ENCODE results near the gene TRIM67.
"Not testable (repeated sequence)": the region's sequence is repeated elsewhere in the genome, so short reads cannot be mapped to it uniquely, and the experiment has no call there.

Gene TRIM67

DNA sequence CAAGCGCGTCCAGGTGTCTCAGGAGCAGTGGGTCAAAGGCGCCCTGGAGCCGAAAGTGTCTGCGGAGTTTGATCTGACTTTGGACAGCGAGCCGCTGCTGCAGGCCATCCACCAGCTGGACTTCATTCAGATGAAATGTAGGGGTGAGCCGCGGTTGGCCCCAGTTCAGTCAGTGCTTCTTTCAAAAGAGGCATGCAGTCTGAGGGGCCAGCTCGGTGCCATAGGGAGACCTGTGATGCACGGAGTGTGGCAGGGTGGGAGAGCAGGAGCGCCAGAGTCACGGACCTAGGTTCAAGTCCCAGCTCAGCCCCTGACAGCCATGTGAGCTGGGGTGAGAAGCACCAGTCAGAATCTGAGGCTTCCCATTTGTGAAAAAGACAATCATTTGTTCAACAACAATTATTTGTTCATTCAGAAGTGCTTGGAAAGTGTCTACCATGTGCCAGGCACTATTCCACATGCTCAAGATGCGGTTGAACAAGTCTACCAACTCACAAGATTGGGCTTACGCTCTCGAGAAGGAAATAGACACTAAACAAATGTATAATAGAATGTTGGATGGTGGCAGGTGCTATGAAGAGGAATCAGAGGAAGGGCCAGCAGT is 39.6 kb downstream of the TRIM67 start:
- DNase-seq (ENCODE audit: insufficient read length, low spot score) (no peak), FAIRE-seq (no peak)

DNA sequence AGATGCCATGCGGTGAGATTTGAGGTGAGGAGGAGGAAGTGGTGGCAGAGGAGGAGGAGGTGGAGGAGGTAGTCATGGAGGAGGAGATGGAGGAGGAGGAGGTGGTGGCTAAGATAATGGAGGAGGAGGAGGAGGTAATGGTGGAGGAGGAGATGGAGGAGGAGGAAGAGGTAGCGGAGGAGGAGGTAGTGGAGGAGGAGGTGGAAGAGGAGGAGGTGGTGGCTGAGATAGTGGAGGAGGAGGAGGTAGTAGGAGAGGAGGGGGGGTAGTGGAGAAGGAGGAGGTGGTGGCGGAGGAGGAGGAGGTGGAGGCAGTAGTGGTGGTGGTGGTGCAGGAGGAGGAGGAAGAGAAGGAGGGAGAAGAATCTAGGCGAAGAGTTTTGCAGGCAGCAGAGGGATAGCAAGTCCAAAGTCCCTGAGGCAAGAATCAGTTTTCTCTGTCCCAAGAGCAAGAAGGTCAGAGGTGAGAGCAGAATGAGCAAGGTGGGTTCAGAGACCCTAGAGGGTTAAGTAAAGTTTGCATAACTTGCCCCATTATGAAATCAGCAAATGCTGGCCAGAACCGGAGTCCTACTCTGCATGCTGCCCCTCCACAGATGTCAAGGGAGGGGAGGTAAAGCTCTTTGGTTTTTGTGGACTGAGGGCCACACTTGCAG is 40.2 kb downstream of the TRIM67 start:
- FAIRE-seq = no peak

DNA sequence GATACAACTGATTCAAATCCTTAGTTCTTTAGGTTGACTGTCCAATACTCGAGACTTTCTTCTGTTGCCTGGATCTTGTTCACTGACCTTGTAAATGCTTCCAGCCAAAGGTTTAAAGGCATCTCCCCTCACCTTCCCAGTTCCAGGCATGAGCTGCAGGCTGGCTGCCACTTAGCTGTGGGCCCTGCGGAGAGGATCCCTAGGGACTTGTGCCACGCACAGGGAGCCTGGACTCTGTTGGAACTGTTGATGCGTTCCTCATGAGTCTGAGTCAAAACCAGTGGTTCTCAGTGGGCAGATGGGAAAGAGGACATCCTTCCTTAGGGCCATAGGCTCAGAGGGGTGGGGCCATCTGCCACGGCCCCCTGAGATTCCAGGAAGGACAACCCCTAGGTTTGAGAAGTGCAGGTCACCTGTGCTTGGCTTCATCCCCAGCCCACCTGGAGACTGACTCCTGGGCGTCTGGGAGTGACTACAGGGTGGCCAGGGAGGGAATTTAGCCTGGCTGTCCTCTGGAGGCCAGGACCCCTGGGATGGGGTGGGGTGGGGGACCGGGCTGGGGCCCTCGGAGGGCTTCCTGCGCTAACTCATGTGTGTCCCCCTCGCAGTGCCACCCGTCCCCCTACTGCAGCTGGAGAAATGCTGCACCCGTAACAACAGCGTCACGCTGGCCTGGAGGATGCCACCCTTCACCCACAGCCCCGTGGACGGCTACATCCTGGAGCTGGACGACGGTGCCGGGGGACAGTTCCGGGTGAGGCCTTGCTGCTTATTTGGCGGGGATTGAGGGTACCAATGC is 41.6 kb downstream of the TRIM67 start:
- no peak for DNase-seq (ENCODE audit: insufficient read length, low spot score)
- no peak for FAIRE-seq

More for the DNA sequence above, 40.2 kb downstream of the TRIM67 start:
- DNase-seq (ENCODE audit: insufficient read length, low spot score) = no peak

DNA sequence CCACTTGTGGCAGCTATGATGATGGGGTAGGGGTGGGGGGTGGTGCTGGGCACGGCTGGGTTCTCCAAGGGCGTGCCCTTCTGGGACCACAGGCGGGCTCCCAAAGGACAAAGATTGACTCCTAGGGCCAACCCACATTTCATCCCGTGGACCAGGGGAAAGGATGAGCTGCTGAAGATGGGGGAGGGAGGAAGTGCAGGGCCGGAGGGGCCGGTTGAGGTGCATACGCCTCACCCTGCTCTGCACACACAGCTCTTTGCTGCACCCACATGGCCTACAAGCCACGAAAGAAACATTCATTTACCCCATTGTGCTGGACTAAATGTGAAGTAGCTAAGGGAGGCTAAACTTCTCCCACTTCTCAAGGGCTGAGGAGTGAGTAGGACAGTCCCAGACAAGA is 45.0 kb downstream of the TRIM67 start:
- DNase-seq (ENCODE audit: insufficient read length, low spot score) = no peak
- no peak for FAIRE-seq

- FAIRE-seq = no peak
- no peak for DNase-seq (ENCODE audit: insufficient read length, low spot score)
Measured at GRCh38 chr1:231207437-231207836, 45.6 kb downstream of the TRIM67 start.

GRCh38 chr1:231208980-231209379 is 47.1 kb downstream of the TRIM67 start:
- FAIRE-seq = no peak

GRCh38 chr1:231209531-231209930 is 47.7 kb downstream of the TRIM67 start:
- FAIRE-seq (no peak), DNase-seq (ENCODE audit: insufficient read length, low spot score) (no peak)

More at GRCh38 chr1:231208980-231209379, 47.1 kb downstream of the TRIM67 start:
- no peak for DNase-seq (ENCODE audit: insufficient read length, low spot score)

- FAIRE-seq = no peak
- no peak for DNase-seq (ENCODE audit: insufficient read length, low spot score)
Measured at GRCh38 chr1:231210126-231210525, 48.3 kb downstream of the TRIM67 start.

DNA sequence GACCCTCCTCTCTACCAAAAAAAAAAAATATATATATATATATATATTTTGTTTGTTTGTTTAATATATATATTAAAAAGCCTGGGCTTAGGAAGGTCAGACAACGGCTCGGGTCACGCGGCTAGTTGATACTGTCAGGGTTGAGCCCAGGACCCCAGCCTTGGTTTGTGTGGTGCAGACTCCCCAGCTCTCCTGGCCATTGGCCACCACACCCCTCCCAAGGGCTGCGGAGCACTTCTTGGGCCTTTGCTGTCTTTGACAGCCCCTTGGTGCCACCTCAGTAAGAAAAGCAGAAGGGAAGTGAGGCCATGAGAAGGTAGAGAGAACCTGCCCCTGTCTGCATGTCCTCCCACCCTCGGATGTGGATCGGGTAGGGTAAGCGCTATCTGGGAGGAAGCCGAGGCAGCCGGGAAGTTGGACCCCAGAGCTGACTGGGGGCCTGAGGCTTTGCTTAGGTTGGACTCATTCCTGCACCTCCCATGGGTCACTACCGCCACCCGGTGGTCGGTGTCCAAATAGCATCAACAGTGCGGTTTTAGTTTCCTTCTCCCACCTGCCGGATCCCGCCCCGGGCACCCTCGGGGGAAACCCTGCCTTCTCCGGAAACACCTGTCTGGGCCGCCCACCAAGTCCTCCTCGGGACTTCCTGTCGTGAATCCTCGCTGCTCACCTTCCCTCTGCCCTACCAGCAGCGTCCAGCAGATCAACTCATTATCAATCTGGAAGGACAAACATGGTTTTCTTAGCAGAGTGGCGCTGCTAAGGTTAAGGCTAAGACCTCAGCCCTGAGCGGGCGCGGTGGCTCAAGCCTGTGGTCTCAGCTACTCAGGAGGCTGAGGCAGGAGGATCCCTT is 49.4 kb downstream of the TRIM67 start:
- peak; percentile 97 for FAIRE-seq

GRCh38 chr1:231212301-231212700 is 50.4 kb downstream of the TRIM67 start:
- not testable (repeated sequence) for FAIRE-seq; DNase-seq (ENCODE audit: insufficient read length, low spot score)

More for the DNA sequence above, 49.4 kb downstream of the TRIM67 start:
- DNase-seq (ENCODE audit: insufficient read length, low spot score) = peak; percentile 89

- DNase-seq (ENCODE audit: insufficient read length, low spot score) (no peak), FAIRE-seq (no peak)
Measured at GRCh38 chr1:231213831-231214573, 52.1 kb downstream of the TRIM67 start.

GRCh38 chr1:231214918-231215680 is 53.2 kb downstream of the TRIM67 start:
- no peak for FAIRE-seq
- no peak for DNase-seq (ENCODE audit: insufficient read length, low spot score)

DNA sequence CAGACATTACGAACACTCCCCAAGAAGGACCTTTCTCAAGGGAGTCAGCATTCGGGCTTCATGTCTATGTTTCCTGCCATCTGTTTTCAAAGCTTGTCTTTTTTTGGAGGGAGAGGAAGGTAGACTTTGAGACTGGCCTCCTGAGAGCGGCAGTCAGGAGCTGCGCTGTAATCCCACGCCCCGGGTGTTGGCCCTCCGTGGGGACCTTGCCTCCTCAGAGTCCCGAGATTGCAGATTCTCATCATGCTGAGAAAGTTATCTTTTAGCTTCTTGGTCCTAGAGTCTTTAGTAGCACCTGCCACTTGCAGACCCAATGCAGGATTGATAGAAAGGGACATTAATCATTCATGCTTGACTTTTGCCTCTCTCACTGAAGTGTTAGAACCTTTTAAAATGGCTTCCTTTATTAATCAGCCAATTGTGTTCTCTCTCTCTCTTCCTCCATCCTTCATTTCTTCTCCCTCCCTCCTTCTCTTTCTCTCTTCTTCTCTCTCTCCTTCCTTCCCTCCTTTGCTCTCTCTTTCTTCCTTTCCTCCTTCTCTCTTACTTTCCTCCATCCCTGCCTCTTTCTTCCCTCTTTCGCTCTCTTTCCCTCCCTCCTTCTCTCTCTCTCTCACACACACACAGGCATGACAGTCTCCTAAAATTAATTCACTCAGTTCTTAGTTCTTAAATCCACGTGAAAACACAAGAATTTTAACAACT is 54.0 kb downstream of the TRIM67 start:
- FAIRE-seq (no peak), DNase-seq (ENCODE audit: insufficient read length, low spot score) (peak; percentile 20)

GRCh38 chr1:231216498-231216897 is 54.6 kb downstream of the TRIM67 start:
- no peak for DNase-seq (ENCODE audit: insufficient read length, low spot score)
- FAIRE-seq = no peak

- no peak for FAIRE-seq
Measured at GRCh38 chr1:231217056-231217455, 55.2 kb downstream of the TRIM67 start.

DNA sequence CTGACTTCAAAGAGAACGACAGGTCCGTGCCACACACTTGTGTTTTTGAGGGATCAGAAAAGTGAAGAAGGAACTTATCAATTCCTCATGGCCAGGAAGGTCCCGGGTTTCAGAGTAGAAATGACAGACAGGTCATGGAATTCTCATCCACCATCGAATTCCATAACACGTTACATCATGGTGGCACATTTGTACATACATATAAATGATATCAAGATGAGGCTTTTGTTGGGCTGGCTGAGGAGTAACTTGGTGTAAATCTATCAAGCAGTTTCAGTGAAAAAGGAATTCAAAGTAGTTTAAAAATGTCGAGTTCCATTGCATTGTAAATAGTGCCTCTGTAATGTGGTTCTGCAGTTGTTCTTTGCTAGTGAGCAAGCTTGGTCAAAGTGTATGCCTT is 56.2 kb downstream of the TRIM67 start:
- no peak for DNase-seq (ENCODE audit: insufficient read length, low spot score)
- FAIRE-seq = no peak

More at GRCh38 chr1:231217056-231217455, 55.2 kb downstream of the TRIM67 start:
- DNase-seq (ENCODE audit: insufficient read length, low spot score) = no peak

DNA sequence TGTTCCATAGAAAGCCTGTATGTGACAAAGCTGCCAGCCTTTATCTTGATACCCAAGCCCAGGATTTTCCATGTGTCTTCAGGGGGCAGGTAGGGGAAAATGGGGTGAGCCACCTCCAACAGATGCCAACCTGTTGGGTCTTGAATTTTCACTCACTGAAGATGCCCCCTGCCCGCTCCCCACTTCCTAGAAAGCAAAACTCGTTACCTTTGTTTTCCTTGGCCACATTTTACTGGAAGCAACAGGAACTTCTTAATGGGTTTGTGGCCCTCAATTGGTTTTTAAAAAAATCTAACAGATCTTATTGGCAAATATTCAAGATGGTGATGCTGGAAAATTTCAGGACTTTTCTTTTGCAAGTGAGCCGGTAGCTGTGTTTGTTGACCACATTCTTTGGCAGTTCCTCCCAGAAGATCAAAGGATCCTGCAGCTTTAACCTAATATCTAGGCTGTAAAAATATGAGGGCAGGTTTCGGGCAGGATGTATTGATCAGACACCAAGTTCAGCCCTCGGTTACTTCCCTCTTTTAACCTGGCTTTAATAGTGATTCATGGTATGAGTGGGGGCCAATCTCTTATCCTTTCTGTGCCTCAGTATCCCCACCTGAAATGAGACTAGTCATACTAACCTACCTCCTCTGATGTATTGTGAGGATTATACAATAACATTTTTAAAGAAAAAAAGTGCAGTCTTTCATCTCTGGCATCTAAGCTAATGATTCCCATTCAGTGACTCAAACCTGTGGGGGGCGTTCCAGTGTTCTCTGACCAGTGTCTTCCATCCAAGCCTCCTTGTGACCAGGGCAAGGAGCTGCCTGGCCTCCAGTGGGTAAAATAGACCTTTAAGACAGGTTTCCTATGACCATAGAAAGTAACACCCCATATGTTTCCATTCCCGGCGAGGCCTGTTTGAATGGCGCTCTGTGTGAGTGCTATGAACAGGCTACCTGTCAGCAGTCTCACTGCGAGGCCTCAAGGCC is 57.9 kb downstream of the TRIM67 start:
- FAIRE-seq (no peak), DNase-seq (ENCODE audit: insufficient read length, low spot score) (no peak)

GRCh38 chr1:231220801-231221200 is 58.9 kb downstream of the TRIM67 start:
- FAIRE-seq (no peak), DNase-seq (ENCODE audit: insufficient read length, low spot score) (no peak)

Measured in GM19239 (cell line).